COLO668 (cell line): ENCODE measurements around the gene RASD2.

ENCODE experiments used
- DNase-seq: peaks from one replicate; lab custom pipeline; 2025; ENCODE audit not compliant: unreplicated experiment; lab: John Stamatoyannopoulos, UW

The RASD2 gene

DNA sequence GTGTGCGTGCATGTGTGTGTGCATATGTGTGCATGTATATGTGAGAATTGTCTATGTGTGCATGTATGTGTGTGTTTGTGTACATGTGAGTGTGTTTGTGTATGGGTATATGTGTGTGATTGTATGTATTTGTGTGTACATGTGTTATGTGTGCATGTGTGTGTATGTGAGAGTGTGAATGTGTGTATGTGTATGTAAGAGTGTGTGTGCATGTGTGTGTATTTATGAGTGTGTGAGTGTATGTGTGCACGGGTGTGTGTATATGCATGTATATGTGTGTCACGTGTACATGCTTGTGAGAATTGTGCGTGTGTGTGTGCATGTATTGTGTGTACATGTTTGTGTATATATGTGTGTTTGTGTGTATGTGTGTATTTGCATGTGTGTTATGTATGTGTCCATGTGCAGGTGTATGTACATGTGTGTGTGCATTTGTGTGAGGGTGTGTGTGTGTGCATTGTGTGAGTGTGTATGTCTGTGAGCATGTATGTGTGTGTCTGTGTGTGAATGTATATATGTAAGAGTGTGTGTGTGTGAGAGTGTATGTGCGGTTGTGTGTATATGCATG, 60.5 kb downstream of the RASD2 start:
- no peak for DNase-seq

DNA sequence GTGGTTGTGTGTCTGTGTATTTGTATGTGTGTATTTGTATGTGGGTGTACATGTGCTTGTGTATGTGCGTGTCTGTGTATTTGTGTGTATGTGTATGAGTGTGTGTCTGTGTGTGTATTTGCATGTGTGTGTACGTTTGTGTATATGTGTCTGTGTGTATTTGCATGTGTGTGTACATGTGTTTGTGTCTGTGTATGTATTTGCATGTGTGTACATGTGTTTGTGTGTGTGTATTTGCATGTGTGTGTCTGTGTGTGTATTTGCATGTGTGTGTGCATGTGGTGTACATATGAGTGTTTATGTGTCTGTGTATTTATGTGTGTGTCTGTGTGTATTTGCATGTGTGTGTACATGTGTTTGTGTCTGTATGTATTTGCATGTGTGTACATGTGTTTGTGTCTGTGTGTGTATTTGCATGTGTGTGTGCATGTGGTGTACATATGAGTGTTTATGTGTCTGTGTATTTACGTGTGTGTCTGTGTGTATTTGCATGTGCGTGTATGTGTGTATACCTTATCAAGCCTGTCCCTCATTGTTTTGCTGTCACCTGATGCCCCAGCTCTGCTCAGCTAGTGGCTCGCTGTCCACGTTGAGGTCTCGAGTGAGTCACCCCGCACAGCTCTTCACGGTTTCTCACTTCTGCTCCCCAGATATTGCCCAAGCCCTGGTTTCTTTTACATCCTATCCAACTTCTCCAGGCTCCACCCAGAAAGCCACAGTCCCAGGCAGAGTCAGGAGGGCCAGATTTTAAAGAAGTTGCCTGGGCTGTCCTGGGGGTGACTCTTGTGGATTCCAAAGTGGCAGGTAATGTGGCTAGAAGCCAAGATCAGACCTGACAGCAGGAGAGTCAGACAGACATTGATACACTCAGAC, 61.3 kb downstream of the RASD2 start:
- DNase-seq, result no peak
